Endothelial cell of umbilical vein (primary cell): Measurements from ENCODE around the gene MOCS2. TPM values are rescaled to one million over a fixed set of nuclear protein-coding genes. Genes with fewer than 3 reads are reported as not detected.

ENCODE experiments used
- BruUV-seq: library from RNA; stranded (reverse); fragments of 400-500 nt; replicated peaks from 2 replicates; lab custom pipeline; 2021; lab: Mats Ljungman, UMichigan
- CTCF ChIA-PET: fragments of 300-600, 350-600 bp; sonication (Branson Sonifier 250); formaldehyde crosslinking; loops from one replicate; lab custom pipeline; 2021; ENCODE audit warnings: antibody characterized with exemption, inconsistent platforms; lab: Charles Lee
- POLR2A ChIA-PET: fragments of 300-600, 350-600 bp; sonication (Branson Sonifier 250); formaldehyde crosslinking; loops from one replicate; lab custom pipeline; 2021; ENCODE audit warnings: antibody characterized with exemption, inconsistent platforms; lab: Charles Lee
- DNase-seq: peaks from one replicate; pipeline ENCODE4 v3.0.0-alpha.2; 2011; ENCODE audit warnings: low read depth, low spot score
- FAIRE-seq: peaks from 2 replicates; lab custom pipeline; 2011; peaks lifted over from hg19 to GRCh38; lab: Jason Lieb, UNC
- H2AFZ ChIP-seq: 2 replicates; pipeline ENCODE4 v1.6.0; 2012; ENCODE audit warnings: low read depth, low read length, control low read depth, inconsistent platforms
- H3K27ac ChIP-seq: 2 replicates; pipeline ENCODE4 v1.5.1; 2011; ENCODE audit warnings: low read depth, mild to moderate bottlenecking, control low read depth, low read length, moderate library complexity; ENCODE audit not compliant: insufficient read depth
- H3K27me3 ChIP-seq, 2 experiments: 2 replicates each; pipeline versions ENCODE4 v1.6.0 to v1.6.1; 2011; ENCODE audit warnings: low read length in 2 of 2, mixed read lengths in 1 of 2; ENCODE audit not compliant: control insufficient read depth in 2 of 2, insufficient read depth in 2 of 2
- H3K36me3 ChIP-seq, 2 experiments: 2 replicates in 1 of 2; 3 replicates in 1 of 2; pipeline ENCODE4 v1.5.1; 2011; ENCODE audit warnings: low read length in 2 of 2, mild to moderate bottlenecking in 1 of 2, moderate library complexity in 1 of 2; ENCODE audit not compliant: control insufficient read depth in 2 of 2, insufficient read depth in 2 of 2; ENCODE audit errors: extremely low read depth in 1 of 2
- H3K4me1 ChIP-seq: 3 replicates; pipeline ENCODE4 v1.5.1; 2011; ENCODE audit warnings: mild to moderate bottlenecking, low read length; ENCODE audit not compliant: control insufficient read depth, insufficient read depth; ENCODE audit errors: extremely low read depth
- H3K4me2 ChIP-seq: 2 replicates; pipeline ENCODE4 v1.6.1; 2011; ENCODE audit warnings: low read length, control low read depth, mixed read lengths; ENCODE audit not compliant: insufficient read depth
- H3K4me3 ChIP-seq, 3 experiments: fragments of 200-600 bp in 1 of 3; sonication (generic), shearing (Covaris generic) in 1 of 3; replicated peaks in 1 of 3; 2 replicates each; pipeline ENCODE4 v1.5.1; 2011 to 2016; ENCODE audit warnings: control low read depth in 3 of 3, low read length in 3 of 3, mild to moderate bottlenecking in 2 of 3, inconsistent platforms in 1 of 3, low read depth in 1 of 3, moderate library complexity in 1 of 3; ENCODE audit not compliant: insufficient read depth in 1 of 3
- H3K79me2 ChIP-seq: 2 replicates; pipeline ENCODE4 v1.6.0; 2012; ENCODE audit warnings: low read length, inconsistent platforms; ENCODE audit not compliant: control insufficient read depth, insufficient read depth
- H3K9ac ChIP-seq: replicated peaks from 2 replicates; pipeline ENCODE3; 2011; ENCODE audit warnings: low read length, control low read depth; ENCODE audit not compliant: insufficient read depth; ENCODE audit errors: extremely low read depth
- H3K9me1 ChIP-seq: replicated peaks from 3 replicates; pipeline ENCODE4 v1.6.0; 2011; ENCODE audit warnings: mild to moderate bottlenecking, low read length; ENCODE audit not compliant: control insufficient read depth, insufficient read depth; ENCODE audit errors: extremely low read depth
- H3K9me3 ChIP-seq: replicated peaks from 2 replicates; pipeline ENCODE4 v1.5.1; 2012; ENCODE audit warnings: low read length, inconsistent platforms; ENCODE audit not compliant: control insufficient read depth, insufficient read depth
- H4K20me1 ChIP-seq: replicated peaks from 2 replicates; pipeline ENCODE3; 2011; ENCODE audit warnings: mild to moderate bottlenecking, low read length; ENCODE audit not compliant: control insufficient read depth, insufficient read depth; ENCODE audit errors: extremely low read depth
- EZH2 ChIP-seq: IDR thresholded peaks from 2 replicates; pipeline ENCODE4 v1.6.1; 2012; ENCODE audit warnings: borderline replicate concordance, low read depth, mild to moderate bottlenecking, moderate library complexity, low read length, inconsistent platforms; ENCODE audit not compliant: severe bottlenecking
- FOS ChIP-seq: IDR thresholded peaks from 2 replicates; pipeline ENCODE4 v1.6.1; 2011; ENCODE audit warnings: mild to moderate bottlenecking, low read length, moderate library complexity, borderline replicate concordance; ENCODE audit not compliant: insufficient read depth
- GATA2 ChIP-seq: IDR thresholded peaks from 2 replicates; pipeline ENCODE4 v1.7.0; 2011; ENCODE audit warnings: low read depth, mild to moderate bottlenecking, moderate library complexity, mixed read lengths, low read length; ENCODE audit not compliant: insufficient read length, insufficient read depth
- JUN ChIP-seq: IDR thresholded peaks from 2 replicates; pipeline ENCODE4 v1.6.1; 2011; ENCODE audit warnings: borderline replicate concordance, low read depth; ENCODE audit not compliant: insufficient read length, insufficient read depth
- MYC ChIP-seq: IDR thresholded peaks from one replicate; pipeline ENCODE4 v1.6.1; 2011; ENCODE audit warnings: mild to moderate bottlenecking, low read depth, low read length
- POLR2A ChIP-seq: IDR thresholded peaks from 2 replicates; pipeline ENCODE4 v1.6.1; 2012; ENCODE audit warnings: low read depth, mild to moderate bottlenecking, control low read depth, low read length
- POLR2AphosphoS5 ChIP-seq: IDR thresholded peaks from 2 replicates; pipeline ENCODE4 v1.6.1; 2012; ENCODE audit warnings: low read depth, mild to moderate bottlenecking, control low read depth, low read length, moderate library complexity; ENCODE audit not compliant: insufficient read depth
- dilution Hi-C: fragments of 300-500 bp; cut with MboI; formaldehyde crosslinking; loops from one replicate; pipeline ENCODE4 v1.15.0; 2019; ENCODE audit warnings: low sequenced_read_pairs; ENCODE audit not compliant: extremely low pct_ligation_motif_present
- intact Hi-C: fragments of 100-400 bp; cut with micrococcal nuclease; formaldehyde crosslinking; loops from one replicate; pipeline ENCODE4 v1.10.0; 2022
- polyA plus RNA-seq, 4 experiments: library from polyadenylated mRNA; depleted of rRNA in 3 of 4; stranded (reverse) in 3 of 4; unstranded in 1 of 4; fragments of >200 nt; gene quantifications; 2 replicates each; pipeline versions ENCODE4 v1.2.1 to v1.2.3, GENCODE V29; 2011 to 2012; ENCODE audit warnings: missing spikeins in 1 of 4
- total RNA-seq: library from RNA; stranded (reverse); gene quantifications from 2 replicates; pipeline ENCODE4 v1.2.3, GENCODE V29; 2021
- TF ChIP-seq, protein P1 (sequence below), 2 donors: IDR thresholded peaks; 1 replicate in 1 of 2; 2 replicates in 1 of 2; pipeline ENCODE4 v1.5.1; 2011; ENCODE audit warnings: low read length in 2 of 2, mild to moderate bottlenecking in 2 of 2, moderate library complexity in 2 of 2, control low read depth in 1 of 2, inconsistent platforms in 1 of 2, low read depth in 1 of 2; ENCODE audit not compliant: insufficient read depth in 1 of 2; ENCODE audit errors: extremely low read depth in 1 of 2
- TF ChIP-seq, protein P2 (sequence below): IDR thresholded peaks from 2 replicates; pipeline ENCODE4 v1.6.1; 2011; ENCODE audit not compliant: insufficient read depth, insufficient read length

MOCS2 gene
- total and polyA plus RNA-seq, 2 donors (not counting 3 experiments of a cell fraction or from before 2014, with no cell fraction given), result 14.3 to 31.5 TPM

DNA sequence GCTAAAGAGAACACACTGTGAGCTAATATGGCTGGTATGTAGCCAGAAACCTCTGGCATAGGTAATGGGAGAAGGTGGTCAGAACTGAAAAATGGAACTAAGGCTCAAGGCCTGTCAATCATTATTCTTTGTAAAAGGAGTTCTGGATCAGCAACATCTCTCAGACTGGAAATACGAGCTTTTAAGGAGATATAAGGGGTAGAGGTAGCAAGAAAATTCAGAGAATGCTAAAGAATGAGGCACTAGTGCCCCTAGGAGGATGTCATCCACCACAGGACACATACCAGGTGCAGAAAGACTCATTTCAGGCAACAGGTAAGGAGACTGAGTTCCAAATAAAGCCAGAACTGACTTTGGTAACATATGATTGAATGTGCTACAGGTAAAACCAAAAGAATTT, 18.9 kb upstream of the MOCS2 start:
- intact Hi-C loops, result no loop called here
- Histone ChIP-seq H3K4me1 (no peaks in the 10 kb centered on the region), H3K27ac (no peak overlapping the region), H3K4me3 (no peak overlapping the region), H3K27me3 (peaks cover 1 to 3% of the 10 kb centered on the region in 2 experiments), H3K36me3 (no peaks in the 10 kb centered on the region), H3K4me2 (no peak overlapping the region), H3K9ac (no peak overlapping the region), H3K79me2 (no peaks in the 10 kb centered on the region), H3K9me1 (no peaks in the 10 kb centered on the region), H2AFZ (no peak overlapping the region), H4K20me1 (no peaks in the 10 kb centered on the region), H3K9me3 (no peaks in the 10 kb centered on the region)
- ChIA-PET POLR2A (interaction anchor here (0.7 kb wide), 1 partner anchor 1038 kb away, joined by 9 read pairs; no protein-coding TSS in a partner anchor), CTCF (no interaction called here)
- no peak for DNase-seq
- dilution Hi-C loops, result no loop called here
- no TSS peak for BruUV-seq
- no peak for FAIRE-seq
- TF ChIP-seq MYC, result no peak
- TF ChIP-seq, protein P1, sequence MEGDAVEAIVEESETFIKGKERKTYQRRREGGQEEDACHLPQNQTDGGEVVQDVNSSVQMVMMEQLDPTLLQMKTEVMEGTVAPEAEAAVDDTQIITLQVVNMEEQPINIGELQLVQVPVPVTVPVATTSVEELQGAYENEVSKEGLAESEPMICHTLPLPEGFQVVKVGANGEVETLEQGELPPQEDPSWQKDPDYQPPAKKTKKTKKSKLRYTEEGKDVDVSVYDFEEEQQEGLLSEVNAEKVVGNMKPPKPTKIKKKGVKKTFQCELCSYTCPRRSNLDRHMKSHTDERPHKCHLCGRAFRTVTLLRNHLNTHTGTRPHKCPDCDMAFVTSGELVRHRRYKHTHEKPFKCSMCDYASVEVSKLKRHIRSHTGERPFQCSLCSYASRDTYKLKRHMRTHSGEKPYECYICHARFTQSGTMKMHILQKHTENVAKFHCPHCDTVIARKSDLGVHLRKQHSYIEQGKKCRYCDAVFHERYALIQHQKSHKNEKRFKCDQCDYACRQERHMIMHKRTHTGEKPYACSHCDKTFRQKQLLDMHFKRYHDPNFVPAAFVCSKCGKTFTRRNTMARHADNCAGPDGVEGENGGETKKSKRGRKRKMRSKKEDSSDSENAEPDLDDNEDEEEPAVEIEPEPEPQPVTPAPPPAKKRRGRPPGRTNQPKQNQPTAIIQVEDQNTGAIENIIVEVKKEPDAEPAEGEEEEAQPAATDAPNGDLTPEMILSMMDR (IDR thresholded peaks at IDR 0.05; ENCODE audit: extremely low read depth in 1 of 2, insufficient read depth in 1 of 2, low read depth in 1 of 2, low read length in 2 of 2), result no peak
- no peak for TF ChIP-seq EZH2
- no peak for TF ChIP-seq GATA2
- TF ChIP-seq FOS, result no peak
- TF ChIP-seq POLR2AphosphoS5, result no peak
- no peak for TF ChIP-seq POLR2A
- TF ChIP-seq, protein P2, sequence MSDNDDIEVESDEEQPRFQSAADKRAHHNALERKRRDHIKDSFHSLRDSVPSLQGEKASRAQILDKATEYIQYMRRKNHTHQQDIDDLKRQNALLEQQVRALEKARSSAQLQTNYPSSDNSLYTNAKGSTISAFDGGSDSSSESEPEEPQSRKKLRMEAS, result no peak
- TF ChIP-seq JUN, result no peak
